ENCODE measurements around the gene SMOC1. TPM values are rescaled to one million over a fixed set of nuclear protein-coding genes. Genes with fewer than 3 reads are reported as not detected.

SMOC1 gene
- total RNA-seq, 1 donor from 2014 or later, result not detected

DNA sequence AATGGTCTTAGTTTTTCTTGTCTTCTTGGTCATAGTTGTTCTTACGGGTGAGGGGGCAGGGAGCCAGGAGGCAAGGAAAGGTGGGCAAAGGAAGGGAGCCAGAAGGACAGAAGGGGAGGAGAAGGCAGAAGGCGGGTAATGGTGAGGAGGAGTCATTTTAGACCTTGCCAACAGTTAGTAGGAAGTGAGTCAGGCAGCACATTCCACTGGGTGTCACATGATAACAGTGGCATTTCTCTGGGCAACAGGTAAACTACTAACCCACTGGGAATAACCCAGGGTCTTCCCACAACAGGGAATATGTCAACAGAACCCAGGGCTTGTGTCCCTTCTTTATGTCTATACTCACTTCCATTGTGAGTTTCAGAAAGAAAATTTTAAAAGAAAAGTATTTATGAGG is 181.9 kb downstream of the SMOC1 start:
- DNase-seq (no peak), ATAC-seq (ENCODE audit: low read depth) (no peak)
- Mint-ChIP-seq H3K36me3 (ENCODE audit: low read depth) (no peaks in the 10 kb centered on the region), H3K27ac (no peak overlapping the region), H3K27me3 (peaks cover 20% of the 10 kb centered on the region), H3K9me3 (no peaks in the 10 kb centered on the region), H3K4me3 (no peak overlapping the region), H3K4me1 (no peaks in the 10 kb centered on the region)
- intact Hi-C loops (cut with micrococcal nuclease), result no loop called here
- TF ChIP-seq, protein P1, sequence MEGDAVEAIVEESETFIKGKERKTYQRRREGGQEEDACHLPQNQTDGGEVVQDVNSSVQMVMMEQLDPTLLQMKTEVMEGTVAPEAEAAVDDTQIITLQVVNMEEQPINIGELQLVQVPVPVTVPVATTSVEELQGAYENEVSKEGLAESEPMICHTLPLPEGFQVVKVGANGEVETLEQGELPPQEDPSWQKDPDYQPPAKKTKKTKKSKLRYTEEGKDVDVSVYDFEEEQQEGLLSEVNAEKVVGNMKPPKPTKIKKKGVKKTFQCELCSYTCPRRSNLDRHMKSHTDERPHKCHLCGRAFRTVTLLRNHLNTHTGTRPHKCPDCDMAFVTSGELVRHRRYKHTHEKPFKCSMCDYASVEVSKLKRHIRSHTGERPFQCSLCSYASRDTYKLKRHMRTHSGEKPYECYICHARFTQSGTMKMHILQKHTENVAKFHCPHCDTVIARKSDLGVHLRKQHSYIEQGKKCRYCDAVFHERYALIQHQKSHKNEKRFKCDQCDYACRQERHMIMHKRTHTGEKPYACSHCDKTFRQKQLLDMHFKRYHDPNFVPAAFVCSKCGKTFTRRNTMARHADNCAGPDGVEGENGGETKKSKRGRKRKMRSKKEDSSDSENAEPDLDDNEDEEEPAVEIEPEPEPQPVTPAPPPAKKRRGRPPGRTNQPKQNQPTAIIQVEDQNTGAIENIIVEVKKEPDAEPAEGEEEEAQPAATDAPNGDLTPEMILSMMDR (IDR thresholded peaks at IDR 0.05), result no peak
- POLR2A ChIA-PET, result no interaction called here
- CTCF ChIA-PET, result no interaction called here

DNA sequence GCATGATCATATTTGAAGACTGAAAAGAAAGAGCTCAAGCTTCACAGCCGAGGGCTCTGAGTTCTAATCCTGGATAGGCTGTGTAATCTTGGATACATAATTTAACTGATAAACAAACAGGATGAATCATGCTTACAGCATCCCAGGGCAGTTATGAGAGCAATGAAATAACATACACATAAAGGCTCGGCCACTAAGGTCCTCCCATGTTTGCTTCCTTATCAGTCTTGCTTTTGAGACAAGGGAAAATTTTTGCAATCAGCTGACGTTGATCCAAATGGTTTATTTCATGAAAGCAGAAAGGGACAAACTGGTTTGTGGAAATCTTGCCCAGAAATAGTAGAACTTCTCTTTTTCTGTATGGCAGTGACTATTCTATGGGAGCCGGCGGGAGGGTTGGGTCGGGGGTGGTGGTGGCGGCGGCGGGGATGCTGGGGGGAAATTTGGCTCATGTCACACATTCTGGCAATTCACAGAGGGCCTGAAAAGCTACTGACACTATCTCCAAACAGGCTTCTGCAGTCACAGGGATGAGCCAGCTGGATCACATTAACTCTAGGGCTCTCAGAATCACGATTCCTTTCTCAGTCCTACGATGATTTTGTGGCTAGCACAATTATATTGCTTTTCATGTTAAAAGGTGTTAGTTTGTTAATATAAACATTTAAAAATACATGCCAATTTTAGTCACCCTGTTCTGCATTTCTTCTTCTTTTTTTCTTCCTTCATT is 185.1 kb downstream of the SMOC1 start:
- Mint-ChIP-seq H3K4me3 (no peak overlapping the region), H3K9me3 (no peaks in the 10 kb centered on the region), H3K36me3 (ENCODE audit: low read depth) (no peaks in the 10 kb centered on the region), H3K4me1 (no peaks in the 10 kb centered on the region), H3K27me3 (peaks cover 13% of the 10 kb centered on the region), H3K27ac (no peak overlapping the region)
- intact Hi-C loops (cut with micrococcal nuclease), result no loop called here
- ATAC-seq (ENCODE audit: low read depth) (no peak), DNase-seq (no peak)
- CTCF ChIA-PET, result no interaction called here
- TF ChIP-seq, protein P1 (IDR thresholded peaks at IDR 0.05), result no peak
- POLR2A ChIA-PET, result no interaction called here

DNA sequence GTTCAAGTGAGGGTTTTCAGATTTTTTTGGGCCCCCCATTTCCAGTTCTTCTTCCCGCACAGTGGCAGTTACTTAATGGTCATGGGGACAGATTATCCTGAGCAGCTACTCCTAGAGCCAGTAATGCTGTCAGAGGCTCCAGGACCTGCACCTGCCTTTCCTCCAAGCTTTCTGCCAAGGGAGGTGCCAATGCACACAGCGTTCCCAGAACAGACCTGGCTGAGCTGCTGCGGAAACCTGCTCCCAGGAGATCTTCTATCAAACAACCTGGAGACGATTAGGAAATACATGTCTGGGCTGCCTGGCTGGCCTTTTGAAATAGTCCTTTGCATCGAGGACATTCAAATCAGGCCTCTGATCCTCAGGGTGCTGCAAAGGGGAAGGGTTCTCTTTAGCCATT is 188.6 kb downstream of the SMOC1 start:
- Mint-ChIP-seq H3K27me3 (peaks cover 12% of the 10 kb centered on the region), H3K4me3 (no peak overlapping the region), H3K4me1 (no peaks in the 10 kb centered on the region), H3K36me3 (ENCODE audit: low read depth) (no peaks in the 10 kb centered on the region), H3K9me3 (no peaks in the 10 kb centered on the region), H3K27ac (no peak overlapping the region)
- ChIA-PET POLR2A (no interaction called here), CTCF (no interaction called here)
- intact Hi-C loops (cut with micrococcal nuclease), result no loop called here
- no peak for ATAC-seq (ENCODE audit: low read depth)
- DNase-seq, result no peak
- TF ChIP-seq, protein P1 (IDR thresholded peaks at IDR 0.05), result no peak

DNA sequence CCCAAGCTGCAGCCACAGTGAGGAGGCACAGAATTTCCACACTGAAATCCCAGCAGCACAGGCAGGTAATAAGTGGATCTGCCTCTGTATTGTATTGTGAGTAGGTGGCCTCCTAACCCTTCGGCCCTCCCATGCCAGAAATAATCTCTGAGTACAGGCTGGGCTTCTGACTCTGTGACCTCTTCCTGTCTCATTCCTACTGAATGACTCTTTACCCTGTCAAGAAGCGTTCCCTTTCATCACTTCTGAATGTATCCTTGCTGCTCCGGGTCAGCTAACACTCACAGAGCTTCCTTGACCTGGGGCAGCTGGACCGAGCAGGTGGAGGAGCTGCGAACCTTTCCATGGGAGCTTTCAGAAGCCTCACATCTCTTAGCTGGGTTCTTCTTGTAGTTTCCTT is 190.0 kb downstream of the SMOC1 start:
- TF ChIP-seq, protein P1 (IDR thresholded peaks at IDR 0.05), result no peak
- intact Hi-C loops (cut with micrococcal nuclease), result no loop called here
- CTCF ChIA-PET, result no interaction called here

DNA sequence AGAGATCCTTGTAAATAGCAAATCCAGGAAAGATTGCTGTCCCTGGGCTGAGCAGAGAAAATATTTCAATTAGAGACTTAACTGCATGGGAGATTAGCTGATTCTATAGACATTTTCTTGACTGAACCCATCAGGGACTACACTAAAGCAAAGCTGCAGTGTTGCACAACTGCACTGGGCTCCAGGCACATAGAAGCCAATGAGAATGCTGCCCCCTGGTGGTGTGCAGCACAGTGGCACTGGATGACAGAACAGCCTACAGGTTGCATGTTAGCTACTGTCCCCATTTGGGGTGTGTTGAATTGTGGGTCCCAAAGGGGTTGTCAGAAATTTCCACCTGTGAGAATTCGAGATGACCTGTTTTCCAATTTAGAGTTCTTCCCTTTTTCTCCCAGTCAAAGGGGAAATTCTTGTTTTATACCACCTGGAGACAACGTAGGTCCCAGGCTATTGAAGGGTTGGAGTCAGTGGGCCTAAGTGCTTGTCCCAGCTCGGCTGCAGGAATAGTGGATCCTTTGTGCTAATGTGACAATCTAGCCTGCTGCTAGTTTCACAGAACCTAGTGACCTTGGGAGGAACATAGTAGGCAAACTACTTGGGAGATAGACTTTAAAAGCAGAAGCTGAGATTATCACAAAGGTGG is 194.8 kb downstream of the SMOC1 start:
- H3K4me3 Mint-ChIP-seq, result no peak overlapping the region
- ChIA-PET POLR2A (interaction anchor here (0.6 kb wide), 1 partner anchor 526 kb away, joined by 3 read pairs; the partner anchor contains the start of gene MED6), CTCF (interaction anchor here (0.6 to 1.7 kb wide), 4 partner anchors 9 to 257 kb away, joined by 3 to 13 read pairs (median 4); no protein-coding TSS in a partner anchor)
- no peak overlapping the region for H3K27ac Mint-ChIP-seq
- ATAC-seq (ENCODE audit: low read depth) (no peak), DNase-seq (no peak)
- no peaks in the 10 kb centered on the region for H3K36me3 Mint-ChIP-seq (ENCODE audit: low read depth)
- H3K4me1 Mint-ChIP-seq, result no peaks in the 10 kb centered on the region
- peaks cover 2% of the 10 kb centered on the region for H3K27me3 Mint-ChIP-seq
- TF ChIP-seq, protein P1 (IDR thresholded peaks at IDR 0.05), result no peak
- intact Hi-C loops (cut with micrococcal nuclease), result loop anchor here (1.0 to 5.0 kb wide), 2 partner anchors 256 to 487 kb away; no protein-coding TSS in a partner anchor
- no peaks in the 10 kb centered on the region for H3K9me3 Mint-ChIP-seq

More for the DNA sequence above, 190.0 kb downstream of the SMOC1 start:
- Mint-ChIP-seq H3K4me1 (no peaks in the 10 kb centered on the region), H3K9me3 (no peaks in the 10 kb centered on the region), H3K27ac (no peak overlapping the region), H3K4me3 (no peak overlapping the region), H3K36me3 (ENCODE audit: low read depth) (no peaks in the 10 kb centered on the region), H3K27me3 (peaks cover 6% of the 10 kb centered on the region)
- DNase-seq (no peak), ATAC-seq (ENCODE audit: low read depth) (no peak)
- POLR2A ChIA-PET, result no interaction called here

Data from activated B cell treated with CpG ODN at 0.5 μM for 24 hours (primary cell).